Measurements from ENCODE around the gene GPX3. TPM values are rescaled to one million over a fixed set of nuclear protein-coding genes. Genes with fewer than 3 reads are reported as not detected.

GPX3 gene
- total and polyA plus RNA-seq, 9 of the 15 experiments (the other 6 are each of a cell fraction or from before 2014, with no cell fraction given): 0.25 to 0.86 TPM; not detected in 7

- ChIA-PET CTCF (ENCODE audit: low intra/inter-chr PET ratio) (no interaction called here), POLR2A (interaction anchor here (0.6 to 1.4 kb wide), 5 partner anchors 8 to 641 kb away, joined by 3 to 8 read pairs (median 3); no protein-coding TSS in a partner anchor)
- intact Hi-C loops (cut with micrococcal nuclease) (no loop called here), in situ Hi-C loops (cut with MboI) (no loop called here)
- H3K4me2 ChIP-seq (ENCODE audit: insufficient read depth, low read length): no peak overlapping the region
- H3K36me3 ChIP-seq (ENCODE audit: control insufficient read depth, insufficient read depth, low read length): peaks cover 75% of the 10 kb centered on the region
- H3K4me1 ChIP-seq (replicated peaks in 1 of 2; ENCODE audit: control insufficient read depth in 2 of 2, insufficient read depth in 2 of 2, low read length in 2 of 2): peaks cover 0 to 4% of the 10 kb centered on the region in 2 experiments; a peak in 1 of 5 replicates
- no peaks in the 10 kb centered on the region for H4K20me1 ChIP-seq (replicated peaks; ENCODE audit: control insufficient read depth, insufficient read depth, low read length)
- no peaks in the 10 kb centered on the region for H3K9me3 ChIP-seq (replicated peaks; ENCODE audit: control insufficient read depth, insufficient read depth, low read depth, low read length)
- no peak overlapping the region for H3K4me3 ChIP-seq
- no peaks in the 10 kb centered on the region for H3K79me2 ChIP-seq (ENCODE audit: control insufficient read depth, insufficient read depth, low read length)
- no peak for FAIRE-seq
- ATAC-seq: no peak
- no peak for DNase-seq (ENCODE audit: extremely low read depth in 1 of 4, low spot score in 3 of 4)
- no peak overlapping the region for H2AFZ ChIP-seq (ENCODE audit: low read depth, low read length)
- no TSS peak for BruUV-seq (replicated peaks)
- no peaks in the 10 kb centered on the region for H3K9me1 ChIP-seq (ENCODE audit: control insufficient read depth, insufficient read depth, low read length)
- no peak overlapping the region for H3K27ac ChIP-seq (ENCODE audit: extremely low read depth, low read depth, low read length)
- no peak overlapping the region for H3K9ac ChIP-seq (ENCODE audit: insufficient read depth in 1 of 2, low read depth in 2 of 2, low read length in 2 of 2)
- TF ChIP-seq BHLHE40 (IDR thresholded peaks at IDR 0.05; ENCODE audit: low read length) (no peak), PPARD (CRISPR knock-in tag; IDR thresholded peaks at IDR 0.05) (no peak), FUS (optimal IDR thresholded peaks at IDR 0.05; ENCODE audit: low read depth, low read length) (no peak), SLC30A9 (CRISPR knock-in tag; IDR thresholded peaks at IDR 0.05) (no peak), ETS1 (conservative IDR thresholded peaks at IDR 0.05; ENCODE audit: control insufficient read depth, low read depth, low read length) (no peak), SP2 (IDR thresholded peaks at IDR 0.05; ENCODE audit: extremely low read depth, low read depth, low read length, poor library complexity, severe bottlenecking) (no peak), ZNF124 (CRISPR knock-in tag; IDR thresholded peaks at IDR 0.05) (no peak), ZNF41 (CRISPR knock-in tag; conservative IDR thresholded peaks at IDR 0.05) (no peak), HNRNPK (IDR thresholded peaks at IDR 0.05; ENCODE audit: low read depth, low read length, poor library complexity, severe bottlenecking) (no peak), ESRRA (IDR thresholded peaks at IDR 0.05; ENCODE audit: borderline replicate concordance, low read depth) (no peak), PTRF (tag; IDR thresholded peaks at IDR 0.05) (no peak), TAF15 (IDR thresholded peaks at IDR 0.05; ENCODE audit: low read depth, low read length) (no peak), KLF6 (CRISPR knock-in tag; IDR thresholded peaks at IDR 0.05; ENCODE audit: borderline replicate concordance) (no peak), CSDE1 (IDR thresholded peaks at IDR 0.05) (no peak), ZNF668 (CRISPR knock-in tag; IDR thresholded peaks at IDR 0.05) (no peak), HDGF (IDR thresholded peaks at IDR 0.05) (no peak)
- TF ChIP-seq, protein P1, sequence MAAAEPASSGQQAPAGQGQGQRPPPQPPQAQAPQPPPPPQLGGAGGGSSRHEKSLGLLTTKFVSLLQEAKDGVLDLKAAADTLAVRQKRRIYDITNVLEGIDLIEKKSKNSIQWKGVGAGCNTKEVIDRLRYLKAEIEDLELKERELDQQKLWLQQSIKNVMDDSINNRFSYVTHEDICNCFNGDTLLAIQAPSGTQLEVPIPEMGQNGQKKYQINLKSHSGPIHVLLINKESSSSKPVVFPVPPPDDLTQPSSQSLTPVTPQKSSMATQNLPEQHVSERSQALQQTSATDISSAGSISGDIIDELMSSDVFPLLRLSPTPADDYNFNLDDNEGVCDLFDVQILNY (CRISPR knock-in tag; IDR thresholded peaks at IDR 0.05): no peak
- TF ChIP-seq, protein P2, sequence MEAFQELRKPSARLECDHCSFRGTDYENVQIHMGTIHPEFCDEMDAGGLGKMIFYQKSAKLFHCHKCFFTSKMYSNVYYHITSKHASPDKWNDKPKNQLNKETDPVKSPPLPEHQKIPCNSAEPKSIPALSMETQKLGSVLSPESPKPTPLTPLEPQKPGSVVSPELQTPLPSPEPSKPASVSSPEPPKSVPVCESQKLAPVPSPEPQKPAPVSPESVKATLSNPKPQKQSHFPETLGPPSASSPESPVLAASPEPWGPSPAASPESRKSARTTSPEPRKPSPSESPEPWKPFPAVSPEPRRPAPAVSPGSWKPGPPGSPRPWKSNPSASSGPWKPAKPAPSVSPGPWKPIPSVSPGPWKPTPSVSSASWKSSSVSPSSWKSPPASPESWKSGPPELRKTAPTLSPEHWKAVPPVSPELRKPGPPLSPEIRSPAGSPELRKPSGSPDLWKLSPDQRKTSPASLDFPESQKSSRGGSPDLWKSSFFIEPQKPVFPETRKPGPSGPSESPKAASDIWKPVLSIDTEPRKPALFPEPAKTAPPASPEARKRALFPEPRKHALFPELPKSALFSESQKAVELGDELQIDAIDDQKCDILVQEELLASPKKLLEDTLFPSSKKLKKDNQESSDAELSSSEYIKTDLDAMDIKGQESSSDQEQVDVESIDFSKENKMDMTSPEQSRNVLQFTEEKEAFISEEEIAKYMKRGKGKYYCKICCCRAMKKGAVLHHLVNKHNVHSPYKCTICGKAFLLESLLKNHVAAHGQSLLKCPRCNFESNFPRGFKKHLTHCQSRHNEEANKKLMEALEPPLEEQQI (IDR thresholded peaks at IDR 0.05): no peak
- H3K27me3 ChIP-seq (ENCODE audit: control insufficient read depth in 2 of 2, insufficient read depth in 2 of 2, low read length in 2 of 2): no peaks in the 10 kb centered on the region
- 95% methylated on average over 11 of the region's 11 CpGs for WGBS (ENCODE audit: insufficient coverage, low coverage, missing lambda C conversion rate)
These were observed 21.3 kb downstream of the GPX3 start for GRCh38 chr5:151041577-151042268.

Measured in K562 (cell line).